NCI-H187 (cell line): Measurements from ENCODE around the gene PRRX2.
"Not testable (repeated sequence)": the region's sequence is repeated elsewhere in the genome, so short reads cannot be mapped to it uniquely, and the experiment has no call there.

Experiments used
- DNase-seq, 2 experiments: peaks; one replicate each; lab custom pipeline; 2025; lab: John Stamatoyannopoulos, UW

Gene PRRX2

GRCh38 chr9:129761293-129761900 lies 96.0 kb downstream of the PRRX2 start:
- DNase-seq, result no peak

DNA sequence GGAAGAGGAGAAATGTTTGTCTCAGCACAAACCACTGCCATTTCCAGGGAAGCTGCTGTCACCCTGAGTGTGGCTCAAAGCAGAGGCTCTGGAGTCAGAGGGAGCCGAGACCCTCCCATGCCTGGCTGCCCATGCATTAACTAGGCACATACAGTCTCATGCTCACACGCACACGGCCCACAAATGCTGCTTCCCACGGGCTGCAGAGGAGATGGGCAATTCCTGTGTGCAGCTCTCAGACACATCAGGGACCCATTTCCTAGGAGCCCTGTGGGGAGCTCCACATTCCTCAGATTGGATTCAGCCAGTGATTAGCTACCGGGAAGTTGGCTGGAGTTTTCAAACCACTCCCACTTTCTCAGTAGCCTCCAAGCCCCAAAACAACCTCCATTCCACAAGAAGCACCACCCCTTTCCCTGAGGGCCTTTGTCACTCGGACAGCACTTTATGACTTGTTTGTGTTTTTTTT lies 96.5 kb downstream of the PRRX2 start:
- no peak for DNase-seq

DNA sequence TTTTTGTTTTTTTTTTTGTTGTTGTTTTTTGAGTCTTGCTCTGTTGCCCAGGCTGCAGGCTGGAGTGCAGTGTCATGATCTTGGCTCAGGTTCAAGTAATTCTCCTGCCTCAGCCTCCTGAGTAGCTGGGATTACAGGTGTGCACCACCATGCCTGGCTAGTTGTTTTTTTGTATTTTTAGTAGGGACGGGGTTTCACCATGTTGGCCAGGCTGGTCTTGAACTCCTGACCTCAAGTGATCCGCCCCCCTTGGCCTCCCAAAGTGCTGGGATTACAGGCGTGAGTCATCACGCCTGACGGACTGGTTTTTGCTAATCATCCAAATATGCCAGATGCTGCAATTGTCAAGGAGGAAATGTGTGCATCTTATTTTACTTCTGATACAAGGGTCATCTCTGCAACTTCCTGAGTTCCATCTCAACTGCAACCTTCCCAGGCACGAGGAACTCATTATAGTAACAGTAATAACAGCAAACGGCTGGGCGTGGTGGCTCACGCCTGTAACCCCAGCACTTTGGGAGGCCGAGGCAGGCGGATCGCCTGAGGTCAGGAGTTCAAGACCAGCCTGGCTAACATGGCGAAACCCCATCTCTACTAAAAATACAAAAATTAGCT lies 97.0 kb downstream of the PRRX2 start:
- not testable (repeated sequence) for DNase-seq

DNA sequence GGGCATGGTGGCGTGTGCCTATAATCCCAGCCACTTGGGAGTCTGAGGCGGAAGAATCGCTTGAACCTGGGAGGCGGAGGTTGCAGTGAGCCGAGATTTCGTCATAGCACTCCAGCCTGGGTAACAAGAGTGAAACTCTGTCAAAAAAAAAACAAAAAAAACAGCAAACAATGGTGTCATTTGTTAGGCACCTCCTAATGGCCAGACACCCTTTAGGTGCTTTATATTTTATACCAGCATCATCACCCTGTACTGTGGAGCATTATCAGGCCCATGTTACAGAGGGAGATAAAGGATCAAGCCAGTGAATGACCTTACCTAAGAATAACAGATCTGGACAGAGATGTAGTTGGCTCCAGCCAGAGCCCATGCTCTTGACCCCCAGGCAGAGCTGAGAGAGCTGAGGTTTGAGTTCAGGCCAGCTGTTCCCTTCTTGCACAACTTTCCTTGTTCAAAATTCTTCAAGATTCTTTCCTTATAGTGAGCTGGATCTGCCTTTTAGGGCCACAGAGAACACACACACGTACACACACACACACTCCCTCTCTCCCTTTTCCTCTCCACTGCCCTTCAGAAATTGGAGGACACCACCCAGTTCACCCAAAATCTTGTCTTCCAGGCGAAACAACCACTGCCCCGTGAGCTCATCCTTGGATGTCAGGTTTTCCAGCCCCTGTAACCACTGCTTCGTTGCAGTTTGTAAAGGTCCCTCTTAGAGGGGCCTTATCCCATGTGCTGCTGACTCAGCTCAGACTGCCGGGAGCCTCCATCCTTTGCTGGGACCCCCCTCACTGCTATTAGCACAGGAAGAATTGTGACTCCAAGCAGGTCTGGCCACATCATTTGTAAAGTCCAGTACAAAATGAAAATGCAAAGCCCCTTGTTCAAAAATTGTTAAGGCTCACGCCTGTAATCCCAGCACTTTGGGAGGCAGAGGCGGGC lies 97.8 kb downstream of the PRRX2 start:
- DNase-seq, result no peak

DNA sequence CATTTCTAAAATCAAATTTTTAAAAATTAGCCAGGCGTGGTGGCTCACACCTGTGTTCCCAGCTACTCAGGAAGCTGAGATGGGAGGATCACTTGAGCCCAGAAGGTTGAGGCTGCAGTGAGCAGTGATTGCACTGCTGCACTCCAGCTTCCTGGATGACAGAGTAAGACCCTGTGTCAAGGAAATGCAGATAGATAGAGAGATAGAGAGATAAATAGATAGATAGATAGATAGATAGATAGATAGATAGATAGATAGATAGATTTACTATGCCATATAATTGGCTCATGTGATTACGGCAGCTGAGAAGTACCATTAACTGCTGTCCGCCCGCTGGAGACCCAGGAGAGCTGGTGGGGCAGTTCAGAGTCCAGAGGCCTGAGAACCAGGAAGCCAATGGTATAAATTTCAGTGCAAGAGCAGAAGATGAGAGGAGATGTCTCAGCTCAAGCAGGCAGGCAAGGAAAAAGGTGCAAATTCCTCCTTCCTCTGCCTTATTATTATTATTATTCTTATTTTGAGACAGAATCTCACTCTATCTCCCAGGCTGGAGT lies 100.4 kb downstream of the PRRX2 start:
- DNase-seq, result no peak

- no peak for DNase-seq
Measured at GRCh38 chr9:129768486-129768885, 103.0 kb downstream of the PRRX2 start.

DNA sequence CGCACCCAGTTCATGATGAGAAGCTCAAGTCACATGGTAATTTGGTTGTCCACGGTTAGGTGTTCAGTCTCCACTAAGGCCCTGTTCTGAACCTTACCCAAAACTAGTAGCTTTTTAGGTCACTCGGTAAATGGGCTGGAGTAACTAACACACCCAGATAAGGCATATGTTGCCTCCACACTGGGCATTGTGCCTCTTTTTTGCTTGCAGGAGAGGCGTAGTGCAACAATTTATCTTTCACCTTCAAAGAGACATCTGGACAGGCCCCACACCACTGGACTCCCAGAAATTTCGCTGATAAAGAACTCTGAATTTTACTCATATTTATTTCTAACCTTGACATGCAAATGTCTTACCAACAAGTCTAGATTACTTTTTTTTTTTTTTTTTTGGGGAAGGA lies 104.2 kb downstream of the PRRX2 start:
- no peak for DNase-seq

DNA sequence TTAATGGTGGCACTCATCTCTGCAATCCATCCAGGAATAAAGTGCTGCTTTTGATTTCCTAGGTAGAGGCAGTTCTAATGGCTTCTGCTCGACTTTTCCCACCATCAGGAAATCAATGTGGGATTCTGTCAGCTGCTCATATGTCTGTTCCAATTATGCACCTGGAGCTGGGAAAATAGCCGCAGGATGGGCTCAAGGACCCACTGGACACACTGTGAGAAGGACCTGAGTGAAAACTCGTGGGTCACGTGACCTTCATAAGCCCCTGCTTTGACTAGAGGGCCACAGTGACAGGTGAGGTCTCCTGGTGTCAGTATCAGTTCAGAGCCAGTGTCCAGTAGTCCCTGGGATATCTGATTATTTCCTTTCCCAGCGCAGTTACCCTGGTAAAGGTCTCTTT lies 105.3 kb downstream of the PRRX2 start:
- no peak for DNase-seq
